HG03025 (cell line): Measurements from ENCODE around the gene CDK6.
"Not testable (repeated sequence)": the region's sequence is repeated elsewhere in the genome, so short reads cannot be mapped to it uniquely, and the experiment has no call there.

Source experiments
- ATAC-seq: cut with Tn5 transposase; IDR thresholded peaks from one replicate; pipeline ENCODE4 v1.9.1; 2021; ENCODE audit warnings: mild to moderate bottlenecking, moderate library complexity; ENCODE audit not compliant: unreplicated experiment, low FRiP score

The CDK6 gene

GRCh38 chr7:92836489-92836999 is at the start of gene CDK6:
Gene CDK6, minus strand, starts transcription at chr7:92836573. Its CDS starts 3,250 bp downstream, at chr7:92833323.
- peak; percentile 34 for ATAC-seq

GRCh38 chr7:92886039-92886438 is 49.7 kb upstream of the CDK6 start:
- not testable (repeated sequence) for ATAC-seq

- ATAC-seq = no peak
These were observed 47.8 kb upstream of the CDK6 start for GRCh38 chr7:92884218-92884617.

- no peak for ATAC-seq
These were observed 46.4 kb upstream of the CDK6 start for GRCh38 chr7:92882760-92883159.

- ATAC-seq = no peak
These were observed 44.7 kb upstream of the CDK6 start for GRCh38 chr7:92881091-92881485.

- no peak for ATAC-seq
These were observed 44.1 kb upstream of the CDK6 start for GRCh38 chr7:92880212-92881090.

- no peak for ATAC-seq
These were observed 41.0 kb upstream of the CDK6 start for GRCh38 chr7:92877367-92877766.

- ATAC-seq = no peak
These were observed 40.5 kb upstream of the CDK6 start for GRCh38 chr7:92876836-92877235.

- ATAC-seq = no peak
These were observed 39.3 kb upstream of the CDK6 start for GRCh38 chr7:92875719-92876118.

- ATAC-seq = no peak
These were observed 38.8 kb upstream of the CDK6 start for GRCh38 chr7:92875173-92875572.

GRCh38 chr7:92874567-92874966 is 38.2 kb upstream of the CDK6 start:
- no peak for ATAC-seq

- ATAC-seq = no peak
These were observed 37.4 kb upstream of the CDK6 start for GRCh38 chr7:92873776-92874175.

- ATAC-seq = no peak
These were observed 36.3 kb upstream of the CDK6 start for GRCh38 chr7:92872701-92873100.

GRCh38 chr7:92868683-92869293 is 32.4 kb upstream of the CDK6 start:
- no peak for ATAC-seq

- ATAC-seq = not testable (repeated sequence)
These were observed 27.8 kb upstream of the CDK6 start for GRCh38 chr7:92864169-92864568.

GRCh38 chr7:92856436-92856835 is 20.1 kb upstream of the CDK6 start:
- no peak for ATAC-seq

- no peak for ATAC-seq
These were observed 18.3 kb upstream of the CDK6 start for GRCh38 chr7:92854501-92855238.

- ATAC-seq = no peak
These were observed 15.4 kb upstream of the CDK6 start for GRCh38 chr7:92851732-92852131.

- ATAC-seq = no peak
These were observed 14.1 kb upstream of the CDK6 start for GRCh38 chr7:92850516-92850915.

GRCh38 chr7:92849322-92849721 is 12.9 kb upstream of the CDK6 start:
- no peak for ATAC-seq

GRCh38 chr7:92848851-92849250 is 12.5 kb upstream of the CDK6 start:
- ATAC-seq = no peak
